Calu3 (cell line): ENCODE results near the gene UBE2E3. TPM values are rescaled to one million over a fixed set of nuclear protein-coding genes. Genes with fewer than 3 reads are reported as not detected.

Experiments used
- BruUV-seq: library from RNA; stranded (reverse); fragments of 400-500 nt; replicated peaks from 2 replicates; lab custom pipeline; 2021; lab: Mats Ljungman, UMichigan
- CTCF ChIA-PET: fragments of 300-600 bp; sonication (Branson Sonifier 250); formaldehyde crosslinking; loops from one replicate; lab custom pipeline; 2022; ENCODE audit warnings: antibody characterized with exemption; lab: Charles Lee
- DNase-seq: peaks from one replicate; pipeline ENCODE4 v3.0.0; 2022
- H3K27ac Mint-ChIP-seq: one replicate; pipeline ENCODE4 v1.8.0; 2022; ENCODE audit warnings: mixed read lengths; ENCODE audit not compliant: unreplicated experiment
- H3K27me3 Mint-ChIP-seq: one replicate; pipeline ENCODE4 v1.8.0; 2022; ENCODE audit warnings: mixed read lengths; ENCODE audit not compliant: unreplicated experiment
- H3K36me3 Mint-ChIP-seq: one replicate; pipeline ENCODE4 v1.8.0; 2022; ENCODE audit warnings: mild to moderate bottlenecking, moderate library complexity, mixed read lengths; ENCODE audit not compliant: insufficient read depth, unreplicated experiment
- H3K4me1 Mint-ChIP-seq: one replicate; pipeline ENCODE4 v1.8.0; 2022; ENCODE audit warnings: mild to moderate bottlenecking, low read depth, mixed read lengths; ENCODE audit not compliant: unreplicated experiment
- H3K4me3 Mint-ChIP-seq: one replicate; pipeline ENCODE4 v1.8.0; 2022; ENCODE audit warnings: mild to moderate bottlenecking, low read depth, moderate library complexity, mixed read lengths; ENCODE audit not compliant: unreplicated experiment
- H3K9me3 Mint-ChIP-seq: one replicate; pipeline ENCODE4 v1.8.0; 2022; ENCODE audit warnings: low read depth, mixed read lengths; ENCODE audit not compliant: unreplicated experiment
- intact Hi-C: fragments of 100-400 bp; cut with micrococcal nuclease; formaldehyde crosslinking; loops from one replicate; pipeline ENCODE4 v1.10.0; 2022; ENCODE audit not compliant: unreplicated experiment
- total RNA-seq: library from RNA; stranded (reverse); gene quantifications from 2 replicates; pipeline ENCODE4 v1.2.3, GENCODE V29; 2022
- TF ChIP-seq, protein P1 (sequence below): fragments of 200-600 bp; IDR thresholded peaks from one replicate; pipeline ENCODE4 v1.8.0; 2022; ENCODE audit warnings: antibody characterized with exemption; ENCODE audit not compliant: unreplicated experiment

The UBE2E3 gene
- total RNA-seq, 1 experiment from 2014 or later = 64.3 TPM

DNA sequence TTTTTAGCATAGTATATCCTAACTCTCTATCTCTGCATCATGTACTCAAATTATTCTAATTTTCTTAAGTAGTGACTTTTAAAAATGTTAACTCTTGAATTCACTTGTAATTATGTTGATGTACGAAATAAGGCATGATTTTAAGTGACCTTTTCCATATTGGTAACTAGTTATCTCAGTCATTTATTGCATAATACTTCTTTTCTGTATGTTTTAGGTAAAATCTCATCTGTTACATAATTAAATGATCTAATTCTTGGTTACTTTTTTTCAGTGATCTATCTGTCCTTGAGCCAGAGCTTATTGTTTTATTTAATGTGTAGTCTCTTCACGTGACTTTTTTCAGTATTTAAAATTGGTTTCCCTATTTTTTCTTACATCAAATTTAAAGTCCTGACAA lies 4.8 kb upstream of the UBE2E3 start:
- no TSS peak for BruUV-seq
- H3K27me3 Mint-ChIP-seq = no peaks in the 10 kb centered on the region
- H3K4me3 Mint-ChIP-seq = no peak overlapping the region
- intact Hi-C loops = no loop called here
- H3K4me1 Mint-ChIP-seq = peaks cover 26% of the 10 kb centered on the region
- no peak overlapping the region for H3K27ac Mint-ChIP-seq
- no peak for DNase-seq
- no peaks in the 10 kb centered on the region for H3K9me3 Mint-ChIP-seq
- H3K36me3 Mint-ChIP-seq = peaks cover 14% of the 10 kb centered on the region
- CTCF ChIA-PET = interaction anchor here (0.5 kb wide), 1 partner anchor 454 kb away, joined by 8 read pairs; no protein-coding TSS in a partner anchor
- TF ChIP-seq, protein P1, sequence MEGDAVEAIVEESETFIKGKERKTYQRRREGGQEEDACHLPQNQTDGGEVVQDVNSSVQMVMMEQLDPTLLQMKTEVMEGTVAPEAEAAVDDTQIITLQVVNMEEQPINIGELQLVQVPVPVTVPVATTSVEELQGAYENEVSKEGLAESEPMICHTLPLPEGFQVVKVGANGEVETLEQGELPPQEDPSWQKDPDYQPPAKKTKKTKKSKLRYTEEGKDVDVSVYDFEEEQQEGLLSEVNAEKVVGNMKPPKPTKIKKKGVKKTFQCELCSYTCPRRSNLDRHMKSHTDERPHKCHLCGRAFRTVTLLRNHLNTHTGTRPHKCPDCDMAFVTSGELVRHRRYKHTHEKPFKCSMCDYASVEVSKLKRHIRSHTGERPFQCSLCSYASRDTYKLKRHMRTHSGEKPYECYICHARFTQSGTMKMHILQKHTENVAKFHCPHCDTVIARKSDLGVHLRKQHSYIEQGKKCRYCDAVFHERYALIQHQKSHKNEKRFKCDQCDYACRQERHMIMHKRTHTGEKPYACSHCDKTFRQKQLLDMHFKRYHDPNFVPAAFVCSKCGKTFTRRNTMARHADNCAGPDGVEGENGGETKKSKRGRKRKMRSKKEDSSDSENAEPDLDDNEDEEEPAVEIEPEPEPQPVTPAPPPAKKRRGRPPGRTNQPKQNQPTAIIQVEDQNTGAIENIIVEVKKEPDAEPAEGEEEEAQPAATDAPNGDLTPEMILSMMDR = no peak

DNA sequence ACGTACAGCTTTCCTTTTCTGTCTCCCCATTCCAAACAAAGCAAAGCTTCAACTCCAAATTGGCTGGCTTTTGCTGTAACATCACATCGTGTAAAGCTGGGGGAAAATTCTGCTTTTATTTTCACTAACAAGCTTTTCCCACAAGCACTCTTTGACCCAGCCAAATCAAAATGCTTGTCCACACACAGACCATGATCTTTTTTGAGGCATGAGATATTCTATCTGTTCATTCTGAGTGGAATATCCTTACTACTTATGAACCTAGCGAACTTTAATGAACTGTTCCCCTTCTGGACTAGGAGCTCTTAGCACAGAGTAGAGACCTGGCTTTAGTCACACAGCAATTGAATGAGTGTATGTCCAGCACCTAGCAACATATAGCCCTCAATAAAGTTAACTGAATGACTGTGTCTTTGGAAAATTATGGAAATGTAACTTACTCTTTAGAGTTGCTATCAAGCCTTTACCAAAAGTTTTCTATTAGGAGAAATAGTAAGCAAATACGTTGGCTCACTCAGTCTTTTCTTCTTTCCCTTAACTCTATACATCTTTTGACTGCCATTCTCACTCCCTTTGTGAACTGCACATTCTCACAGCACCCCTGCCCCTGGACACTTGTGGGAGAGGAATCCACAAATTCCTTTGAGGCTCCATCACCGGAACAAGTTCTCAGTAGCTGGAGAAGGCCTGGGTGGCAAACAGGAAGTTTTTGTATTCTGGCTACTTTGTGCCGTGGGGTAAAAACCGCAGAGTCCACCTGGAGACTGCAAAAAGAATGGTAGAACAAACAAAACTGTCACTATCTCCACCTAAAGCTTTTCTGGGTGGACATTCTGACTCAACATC lies 1.3 kb upstream of the UBE2E3 start:
- TSS peak; percentile 67 for BruUV-seq
- CTCF ChIA-PET = interaction anchor here (1.1 to 3.4 kb wide), 3 partner anchors 14 to 459 kb away, joined by 3 to 25 read pairs (median 3); no protein-coding TSS in a partner anchor
- H3K27ac Mint-ChIP-seq = peak overlapping the region; percentile 90
- TF ChIP-seq, protein P1 = no peak
- intact Hi-C loops = no loop called here
- H3K4me3 Mint-ChIP-seq = peak overlapping the region; percentile 86
- H3K27me3 Mint-ChIP-seq = no peaks in the 10 kb centered on the region
- no peaks in the 10 kb centered on the region for H3K9me3 Mint-ChIP-seq
- H3K36me3 Mint-ChIP-seq = peaks cover 44% of the 10 kb centered on the region
- H3K4me1 Mint-ChIP-seq = peaks cover 32% of the 10 kb centered on the region
- peak; percentile 28 for DNase-seq

DNA sequence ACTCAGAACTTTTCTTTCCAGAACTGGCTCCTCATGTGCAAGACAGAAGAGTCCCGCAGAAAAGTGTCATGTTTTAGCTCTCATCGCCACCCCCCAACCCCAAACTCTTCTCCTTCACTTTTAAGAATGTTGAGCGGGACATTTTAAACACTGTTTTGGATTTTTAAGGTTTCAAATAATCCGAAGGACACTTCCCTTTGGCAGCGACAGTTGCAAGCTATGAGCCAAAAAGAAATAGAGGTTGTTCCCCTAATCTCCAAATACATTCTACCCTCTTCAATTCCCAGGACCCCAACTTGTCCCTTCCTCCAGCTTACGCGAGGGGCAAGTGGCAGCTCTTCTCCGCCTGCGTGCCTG lies 678 bp upstream of the UBE2E3 start:
- Mint-ChIP-seq H3K4me3 (peak overlapping the region; percentile 86), H3K9me3 (no peaks in the 10 kb centered on the region), H3K27me3 (no peaks in the 10 kb centered on the region), H3K4me1 (peaks cover 38% of the 10 kb centered on the region), H3K27ac (peak overlapping the region; percentile 90), H3K36me3 (peaks cover 48% of the 10 kb centered on the region)
- BruUV-seq = no TSS peak
- TF ChIP-seq, protein P1 = no peak
- CTCF ChIA-PET = interaction anchor here (1.1 to 3.4 kb wide), 4 partner anchors 14 to 459 kb away, joined by 3 to 25 read pairs (median 4); no protein-coding TSS in a partner anchor
- intact Hi-C loops = loop anchor here (5.0 to 10.0 kb wide), 5 partner anchors 235 to 687 kb away; no protein-coding TSS in a partner anchor
- no peak for DNase-seq

DNA sequence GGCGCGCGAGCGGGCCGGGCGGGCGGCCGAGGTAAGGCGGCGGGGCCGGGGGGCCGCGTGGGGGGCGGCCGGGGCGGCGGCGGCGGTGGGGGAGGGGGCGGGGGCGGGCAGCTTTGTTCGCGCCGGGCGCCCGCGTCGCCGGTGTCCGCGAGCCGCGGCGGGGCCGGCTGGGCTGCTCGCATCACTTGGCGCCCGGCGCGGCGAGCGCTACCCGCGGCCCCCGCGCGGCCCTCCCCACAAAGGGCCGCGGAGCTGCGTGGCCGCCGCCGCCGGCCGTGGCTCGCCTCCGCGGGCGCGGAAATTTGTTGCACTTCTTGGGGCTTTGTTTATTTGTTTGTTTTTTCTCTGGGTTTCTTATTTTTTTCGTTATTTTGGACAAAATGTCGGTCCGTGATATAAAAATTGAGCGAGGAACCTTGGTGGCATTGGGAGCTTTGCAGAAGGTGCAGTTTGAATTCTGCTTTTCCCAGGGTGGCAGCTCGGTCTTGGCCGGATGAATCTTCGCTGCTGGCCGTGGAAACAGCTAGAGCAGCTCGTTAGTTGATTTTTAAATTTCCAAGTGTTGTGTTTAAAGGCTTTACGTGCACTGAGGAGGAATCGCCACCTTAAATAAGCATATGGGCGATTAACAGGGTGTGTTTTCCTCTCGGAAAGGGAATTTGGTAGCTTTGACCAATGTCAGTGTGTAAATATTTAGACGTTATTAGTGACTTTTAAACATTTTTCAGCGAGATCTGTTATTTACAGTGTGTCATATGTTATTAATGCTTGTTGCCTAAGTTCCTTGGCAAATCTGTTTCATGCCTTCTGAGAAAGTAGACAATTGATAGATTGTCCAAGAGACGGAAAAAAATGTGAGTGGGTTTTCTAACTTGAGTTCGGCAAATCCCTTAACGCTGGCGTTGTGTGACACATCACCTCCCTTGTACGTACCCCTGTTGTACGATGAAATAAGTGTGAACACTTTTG lies 822 bp downstream of the UBE2E3 start:
- intact Hi-C loops = loop anchor here (5.0 to 10.0 kb wide), 5 partner anchors 236 to 689 kb away; no protein-coding TSS in a partner anchor
- Mint-ChIP-seq H3K27ac (peak overlapping the region; percentile 88), H3K27me3 (no peaks in the 10 kb centered on the region), H3K36me3 (peaks cover 48% of the 10 kb centered on the region), H3K4me1 (peaks cover 39% of the 10 kb centered on the region), H3K4me3 (peak overlapping the region; percentile 86), H3K9me3 (no peaks in the 10 kb centered on the region)
- TSS peak; percentile 44 for BruUV-seq
- CTCF ChIA-PET = interaction anchor here (0.6 to 3.4 kb wide), 9 partner anchors 247 to 1192 kb away, joined by 3 to 25 read pairs (median 4); no protein-coding TSS in a partner anchor
- TF ChIP-seq, protein P1 = no peak
- DNase-seq = peak; percentile 11
